ENCODE data around the gene ATP11C.
A peak's percentile ranks its signal among the peaks of the same experiment; 100 is the strongest.

Gene ATP11C

DNA sequence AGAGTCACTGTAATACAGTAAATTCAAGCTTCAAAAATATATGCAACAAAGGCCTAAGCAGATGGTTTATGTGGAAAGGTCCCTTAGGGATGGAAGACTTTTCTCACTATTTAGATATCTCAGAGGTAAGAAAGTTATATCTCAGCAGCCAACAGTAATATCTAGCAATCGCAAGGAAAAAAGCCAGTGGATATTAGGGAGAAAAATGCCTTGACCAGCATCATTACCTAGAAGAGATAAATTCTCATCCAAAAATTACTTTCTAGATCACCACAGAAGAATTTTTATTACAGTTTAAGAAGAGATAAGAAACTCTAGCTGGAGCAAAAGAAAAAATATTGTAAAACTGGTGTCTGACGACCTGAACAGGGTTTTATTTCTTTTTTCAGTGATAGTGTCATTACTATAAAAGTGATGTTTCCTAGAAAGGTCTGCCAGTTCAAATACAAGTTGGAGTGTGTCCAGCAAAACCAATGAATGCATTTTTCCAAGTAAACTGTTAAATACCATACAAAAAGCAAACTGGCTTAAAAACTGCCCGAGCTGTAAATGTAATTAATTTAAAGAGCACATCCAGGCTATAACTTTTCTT is 100.0 kb downstream of the ATP11C start:
- TF ChIP-seq, protein P1, sequence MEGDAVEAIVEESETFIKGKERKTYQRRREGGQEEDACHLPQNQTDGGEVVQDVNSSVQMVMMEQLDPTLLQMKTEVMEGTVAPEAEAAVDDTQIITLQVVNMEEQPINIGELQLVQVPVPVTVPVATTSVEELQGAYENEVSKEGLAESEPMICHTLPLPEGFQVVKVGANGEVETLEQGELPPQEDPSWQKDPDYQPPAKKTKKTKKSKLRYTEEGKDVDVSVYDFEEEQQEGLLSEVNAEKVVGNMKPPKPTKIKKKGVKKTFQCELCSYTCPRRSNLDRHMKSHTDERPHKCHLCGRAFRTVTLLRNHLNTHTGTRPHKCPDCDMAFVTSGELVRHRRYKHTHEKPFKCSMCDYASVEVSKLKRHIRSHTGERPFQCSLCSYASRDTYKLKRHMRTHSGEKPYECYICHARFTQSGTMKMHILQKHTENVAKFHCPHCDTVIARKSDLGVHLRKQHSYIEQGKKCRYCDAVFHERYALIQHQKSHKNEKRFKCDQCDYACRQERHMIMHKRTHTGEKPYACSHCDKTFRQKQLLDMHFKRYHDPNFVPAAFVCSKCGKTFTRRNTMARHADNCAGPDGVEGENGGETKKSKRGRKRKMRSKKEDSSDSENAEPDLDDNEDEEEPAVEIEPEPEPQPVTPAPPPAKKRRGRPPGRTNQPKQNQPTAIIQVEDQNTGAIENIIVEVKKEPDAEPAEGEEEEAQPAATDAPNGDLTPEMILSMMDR (IDR thresholded peaks at IDR 0.05; ENCODE audit: poor library complexity, severe bottlenecking) = no peak
- Histone ChIP-seq H3K4me1 (ENCODE audit: insufficient read depth, poor library complexity, severe bottlenecking) (peaks cover 35% of the 10 kb centered on the region), H3K36me3 (ENCODE audit: low read depth) (no peaks in the 10 kb centered on the region), H3K27ac (ENCODE audit: poor library complexity, severe bottlenecking) (no peak overlapping the region), H3K9me3 (ENCODE audit: severe bottlenecking) (no peaks in the 10 kb centered on the region), H3K27me3 (ENCODE audit: insufficient read depth, poor library complexity, severe bottlenecking) (no peaks in the 10 kb centered on the region), H3K4me3 (ENCODE audit: severe bottlenecking) (no peak overlapping the region)
- ATAC-seq (ENCODE audit: low read depth) = no peak
- DNase-seq (ENCODE audit: low spot score) = no peak

DNA sequence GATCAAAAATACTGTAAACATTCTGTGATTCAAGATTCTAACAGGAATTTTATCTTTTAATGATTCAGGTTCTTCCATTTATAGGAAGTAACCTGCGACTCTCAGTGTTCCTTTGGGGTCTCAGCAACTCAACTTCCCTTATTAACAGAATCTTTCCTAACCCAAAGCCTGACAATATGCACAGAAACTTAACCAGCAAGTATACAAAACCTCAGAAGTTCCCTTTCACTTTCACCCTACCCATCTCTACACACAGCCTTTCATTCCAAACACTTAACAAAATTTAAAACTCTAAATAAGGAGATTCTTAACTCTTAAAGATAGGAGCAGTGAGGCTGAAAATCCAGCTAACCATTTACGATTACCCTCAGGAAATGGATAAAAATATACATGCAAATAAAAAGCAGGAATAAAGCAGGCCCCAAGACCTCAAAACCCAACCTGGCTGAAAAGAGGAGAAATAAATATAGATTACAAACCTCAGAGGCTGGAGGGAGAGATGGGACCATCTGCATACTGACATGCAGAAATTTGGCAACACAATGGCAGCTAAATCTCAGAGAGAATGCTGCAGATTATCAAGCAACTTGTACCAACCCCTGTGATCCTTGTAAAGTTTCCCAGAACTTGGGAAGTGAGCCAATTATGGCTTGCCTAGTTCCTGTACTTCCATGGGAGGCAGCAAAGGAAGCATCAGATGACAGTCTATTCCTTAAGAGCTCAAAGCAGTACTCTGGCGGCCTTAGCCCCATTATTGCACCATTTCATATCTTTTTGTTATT is 101.0 kb downstream of the ATP11C start:
- TF ChIP-seq, protein P1 (IDR thresholded peaks at IDR 0.05; ENCODE audit: poor library complexity, severe bottlenecking) = no peak
- H3K27ac ChIP-seq (ENCODE audit: poor library complexity, severe bottlenecking) = peak overlapping the region; percentile 23
- ATAC-seq (ENCODE audit: low read depth) (peak; percentile 84), DNase-seq (ENCODE audit: low spot score) (no peak)
- peaks cover 43% of the 10 kb centered on the region for H3K4me1 ChIP-seq (ENCODE audit: insufficient read depth, poor library complexity, severe bottlenecking)
- H3K27me3 ChIP-seq (ENCODE audit: insufficient read depth, poor library complexity, severe bottlenecking) = no peaks in the 10 kb centered on the region
- no peaks in the 10 kb centered on the region for H3K36me3 ChIP-seq (ENCODE audit: low read depth)
- H3K9me3 ChIP-seq (ENCODE audit: severe bottlenecking) = no peaks in the 10 kb centered on the region
- H3K4me3 ChIP-seq (ENCODE audit: severe bottlenecking) = no peak overlapping the region

DNA sequence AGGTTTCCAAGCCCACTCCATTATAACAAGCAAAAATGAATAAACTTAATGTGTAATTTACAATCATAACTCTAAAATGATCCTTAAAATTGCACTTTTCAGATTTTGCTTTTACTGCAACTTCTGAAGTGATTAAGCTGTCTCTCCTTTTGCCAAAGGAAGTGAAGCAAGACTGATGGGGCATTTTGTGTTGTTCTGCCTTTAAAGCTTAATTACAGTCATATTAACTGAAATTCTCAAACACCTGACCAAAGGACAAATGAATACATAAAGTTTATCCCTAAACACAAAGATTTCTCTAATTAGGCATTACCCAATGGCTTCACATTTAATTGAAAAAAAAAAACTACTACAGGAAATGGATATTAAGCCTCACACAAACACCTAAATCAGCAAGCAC is 101.8 kb downstream of the ATP11C start:
- Histone ChIP-seq H3K36me3 (ENCODE audit: low read depth) (no peaks in the 10 kb centered on the region), H3K4me3 (ENCODE audit: severe bottlenecking) (no peak overlapping the region), H3K9me3 (ENCODE audit: severe bottlenecking) (no peaks in the 10 kb centered on the region), H3K4me1 (ENCODE audit: insufficient read depth, poor library complexity, severe bottlenecking) (peaks cover 50% of the 10 kb centered on the region), H3K27ac (ENCODE audit: poor library complexity, severe bottlenecking) (peak overlapping the region; percentile 23), H3K27me3 (ENCODE audit: insufficient read depth, poor library complexity, severe bottlenecking) (no peaks in the 10 kb centered on the region)
- TF ChIP-seq, protein P1 (IDR thresholded peaks at IDR 0.05; ENCODE audit: poor library complexity, severe bottlenecking) = no peak
- ATAC-seq (ENCODE audit: low read depth) (no peak), DNase-seq (ENCODE audit: low spot score) (no peak)

DNA sequence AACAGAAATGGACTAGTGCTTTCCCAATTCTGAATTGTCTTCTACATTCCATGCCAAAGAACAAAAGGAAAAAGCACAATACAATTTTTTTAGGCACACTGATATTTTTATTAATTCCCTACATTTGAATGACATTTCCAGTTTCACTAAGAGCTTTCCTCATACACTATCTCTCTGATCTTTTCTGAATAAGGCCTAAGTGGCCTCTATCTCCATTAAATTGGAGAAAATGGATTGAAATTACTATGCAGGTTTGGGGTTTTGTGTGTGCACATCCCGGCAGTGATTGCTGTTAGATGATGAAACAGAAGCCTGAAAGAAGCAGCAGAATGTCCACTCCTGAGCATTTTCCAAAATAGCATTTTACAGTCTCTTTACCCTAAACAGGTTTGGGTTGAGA is 104.0 kb downstream of the ATP11C start:
- peak overlapping the region; percentile 76 for H3K27ac ChIP-seq (ENCODE audit: poor library complexity, severe bottlenecking)
- peaks cover 58% of the 10 kb centered on the region for H3K4me1 ChIP-seq (ENCODE audit: insufficient read depth, poor library complexity, severe bottlenecking)
- ATAC-seq (ENCODE audit: low read depth) (no peak), DNase-seq (ENCODE audit: low spot score) (no peak)
- H3K9me3 ChIP-seq (ENCODE audit: severe bottlenecking) = no peaks in the 10 kb centered on the region
- TF ChIP-seq, protein P1 (IDR thresholded peaks at IDR 0.05; ENCODE audit: poor library complexity, severe bottlenecking) = no peak
- no peaks in the 10 kb centered on the region for H3K36me3 ChIP-seq (ENCODE audit: low read depth)
- H3K4me3 ChIP-seq (ENCODE audit: severe bottlenecking) = no peak overlapping the region
- H3K27me3 ChIP-seq (ENCODE audit: insufficient read depth, poor library complexity, severe bottlenecking) = no peaks in the 10 kb centered on the region

DNA sequence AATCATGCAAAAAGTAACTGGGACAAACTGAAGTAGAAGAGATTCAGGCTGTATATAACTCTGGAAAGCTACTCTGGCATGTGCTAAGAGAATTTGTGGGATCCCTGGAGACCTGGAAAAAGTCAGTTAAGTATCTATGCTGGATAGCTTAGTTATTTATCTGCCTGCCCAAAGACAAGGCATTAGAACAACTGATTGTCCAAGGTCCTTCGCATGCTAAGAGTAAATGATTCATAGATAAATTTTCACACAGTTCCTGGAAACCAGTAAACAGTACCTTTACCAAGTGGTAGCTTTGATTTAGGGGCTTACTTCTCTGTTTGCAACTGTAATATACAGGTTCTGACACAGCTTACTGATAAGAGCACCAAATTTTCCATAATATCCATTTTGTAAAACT is 104.8 kb downstream of the ATP11C start:
- TF ChIP-seq, protein P1 (IDR thresholded peaks at IDR 0.05; ENCODE audit: poor library complexity, severe bottlenecking) = no peak
- H3K9me3 ChIP-seq (ENCODE audit: severe bottlenecking) = no peaks in the 10 kb centered on the region
- DNase-seq (ENCODE audit: low spot score) (no peak), ATAC-seq (ENCODE audit: low read depth) (no peak)
- peaks cover 63% of the 10 kb centered on the region for H3K4me1 ChIP-seq (ENCODE audit: insufficient read depth, poor library complexity, severe bottlenecking)
- H3K4me3 ChIP-seq (ENCODE audit: severe bottlenecking) = no peak overlapping the region
- no peaks in the 10 kb centered on the region for H3K36me3 ChIP-seq (ENCODE audit: low read depth)
- H3K27me3 ChIP-seq (ENCODE audit: insufficient read depth, poor library complexity, severe bottlenecking) = no peaks in the 10 kb centered on the region
- peak overlapping the region; percentile 76 for H3K27ac ChIP-seq (ENCODE audit: poor library complexity, severe bottlenecking)
